ENCODE results near the gene AMOTL1.
A peak's percentile ranks its signal among the peaks of the same experiment; 100 is the strongest.
"Not testable (repeated sequence)": the region's sequence is repeated elsewhere in the genome, so short reads cannot be mapped to it uniquely, and the experiment has no call there.

The AMOTL1 gene

DNA sequence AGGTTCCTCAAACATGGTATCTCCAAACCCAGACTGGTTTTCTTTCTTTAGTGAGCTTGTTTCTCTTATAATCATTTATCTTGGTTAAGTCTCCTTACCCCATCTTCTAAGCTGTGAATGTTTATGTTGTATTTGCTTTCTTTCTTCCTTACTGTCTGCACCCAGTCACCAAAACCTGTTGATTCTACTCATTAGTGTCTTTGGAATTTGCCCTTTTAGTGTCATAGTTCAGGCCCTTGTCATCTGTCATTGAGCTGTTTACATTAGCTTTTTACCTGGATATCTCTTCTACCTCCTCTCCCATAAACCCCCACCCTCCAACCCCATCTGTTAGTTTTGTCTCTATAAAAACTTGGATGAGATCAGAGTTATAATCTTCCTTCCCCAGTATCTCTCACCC, 59.9 kb downstream of the AMOTL1 start:
- no peak for DNase-seq

DNA sequence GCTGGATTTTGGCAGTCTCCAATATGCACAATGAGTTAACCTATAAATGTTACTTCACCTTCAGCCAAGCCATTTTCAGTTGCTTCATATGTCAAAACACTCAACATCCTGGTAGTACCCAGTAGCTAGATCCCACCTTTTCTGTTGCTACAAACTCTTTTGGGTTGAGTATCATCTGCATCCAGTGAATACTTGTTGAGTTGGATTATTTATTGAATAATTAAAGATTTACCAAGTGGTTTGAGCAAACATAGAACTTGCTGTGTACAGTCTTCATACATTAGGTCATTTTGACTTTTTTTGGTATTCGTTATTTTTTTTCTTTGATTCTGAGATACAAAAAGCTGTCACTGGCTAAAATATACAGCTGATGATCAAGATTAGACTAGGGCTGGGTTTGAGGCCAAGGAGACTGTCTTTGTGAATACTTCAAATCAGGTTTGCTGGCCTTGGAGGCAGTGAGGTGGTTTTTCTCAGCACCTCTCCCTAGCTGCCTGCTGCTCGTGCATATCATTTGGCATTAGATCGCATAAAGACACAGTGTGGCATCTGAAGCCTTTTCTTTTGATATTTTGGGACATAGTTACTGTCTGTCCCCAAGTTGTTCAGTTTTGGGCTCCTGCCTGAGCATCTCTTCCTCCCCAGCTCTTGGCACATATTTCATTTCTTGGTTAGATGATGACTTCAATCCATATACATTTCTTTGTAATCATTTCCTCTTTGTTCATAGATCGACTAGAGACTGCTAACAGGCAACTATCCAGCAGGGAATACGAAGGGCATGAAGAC, 62.8 kb downstream of the AMOTL1 start:
- DNase-seq, result peak; percentile 12

DNA sequence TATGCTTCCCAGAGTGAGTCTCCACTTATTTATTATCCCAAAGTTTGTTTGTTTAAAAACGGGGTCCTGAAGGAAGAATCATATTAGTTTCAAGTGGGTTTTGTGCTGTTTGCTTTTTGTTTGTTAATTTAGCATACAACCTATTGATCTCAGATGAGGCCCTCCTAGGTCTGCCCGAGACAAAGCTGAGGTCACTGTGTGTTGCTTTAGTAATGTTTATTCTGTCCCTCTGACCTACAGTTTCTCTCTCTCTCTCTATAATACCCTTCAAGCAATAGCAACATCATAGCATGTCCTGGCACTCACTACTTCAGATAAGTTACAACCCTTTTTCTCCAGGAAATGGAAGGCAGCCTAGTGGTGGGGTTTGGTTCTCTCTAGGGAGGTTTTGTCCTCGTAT, 63.4 kb downstream of the AMOTL1 start:
- DNase-seq, result no peak

DNA sequence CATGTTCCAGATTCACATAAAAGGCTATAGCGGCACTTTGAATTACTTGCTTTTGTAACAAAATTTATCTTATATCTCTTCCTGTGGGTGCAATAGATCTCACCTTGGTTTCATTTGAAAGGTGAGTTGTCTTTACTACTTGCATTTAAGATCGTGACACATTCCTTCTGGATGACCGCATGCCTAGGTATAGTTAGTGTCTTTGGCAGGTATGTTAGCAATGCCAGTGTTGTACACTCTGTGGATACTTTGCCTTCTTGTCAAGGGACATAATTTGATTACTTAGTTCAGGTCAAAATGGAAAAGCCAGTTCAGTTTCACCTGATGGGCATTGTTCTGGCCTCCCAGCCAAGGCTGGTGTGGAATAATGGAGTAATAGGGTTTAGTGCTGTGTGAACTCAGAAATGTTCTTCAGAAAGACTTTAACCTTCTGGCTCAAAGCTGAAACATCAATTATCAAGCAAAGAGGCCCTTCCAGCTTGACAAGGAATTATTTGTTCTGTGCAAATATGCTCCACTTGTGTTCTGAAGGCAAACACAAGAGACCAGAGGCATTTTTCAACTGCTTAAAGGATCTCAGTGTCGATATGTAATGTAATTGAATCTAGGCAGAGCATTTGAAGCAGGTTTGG, 64.6 kb downstream of the AMOTL1 start:
- DNase-seq, result no peak

DNA sequence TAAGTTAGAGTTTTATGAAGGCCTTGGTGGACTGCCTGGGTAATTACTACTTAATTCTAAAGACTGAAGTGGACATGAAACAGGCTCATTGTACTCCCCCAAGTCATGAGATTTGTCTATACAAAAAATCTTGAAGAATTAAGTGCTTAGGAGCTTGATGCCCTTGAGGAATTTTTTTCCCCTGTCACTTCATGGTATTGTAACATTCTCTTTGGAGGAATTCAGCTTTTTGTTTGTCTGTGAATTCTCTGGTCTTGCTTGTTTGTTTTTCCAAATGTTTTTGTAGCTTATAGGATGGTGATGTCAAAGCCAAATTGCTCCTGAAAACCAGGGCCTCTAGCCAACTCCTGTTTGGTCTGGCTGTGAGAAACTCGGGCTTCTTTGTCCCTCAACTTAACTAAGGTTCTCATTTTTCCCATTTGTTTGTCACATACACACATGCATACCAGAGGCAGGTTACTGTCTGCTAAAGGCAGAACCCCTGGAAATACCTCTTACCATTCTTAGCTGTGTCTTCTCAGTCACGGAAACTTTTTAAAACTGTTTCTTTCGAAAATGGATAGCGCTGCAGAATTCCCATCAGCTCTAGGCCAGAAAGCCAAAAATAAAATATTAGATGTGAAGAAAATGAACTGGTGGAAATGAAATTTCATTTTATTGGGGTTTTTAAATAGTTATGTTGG, 66.9 kb downstream of the AMOTL1 start:
- no peak for DNase-seq

DNA sequence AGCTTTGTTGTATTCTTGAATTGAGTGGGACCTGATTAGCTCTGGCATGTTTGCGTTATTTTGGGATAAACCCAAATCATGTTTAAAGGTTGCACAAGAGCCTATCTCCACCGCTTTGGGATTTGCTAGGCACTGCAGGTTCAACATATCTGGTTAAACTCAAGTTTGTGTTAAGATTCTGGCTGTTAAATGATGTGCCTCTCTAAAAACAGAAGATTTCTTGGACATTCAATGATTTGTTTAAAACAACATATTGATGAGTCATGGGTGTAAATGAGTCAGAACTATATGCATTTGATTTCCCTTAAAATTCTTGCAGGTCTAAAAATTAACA, 67.4 kb downstream of the AMOTL1 start:
- peak; percentile 23 for DNase-seq

DNA sequence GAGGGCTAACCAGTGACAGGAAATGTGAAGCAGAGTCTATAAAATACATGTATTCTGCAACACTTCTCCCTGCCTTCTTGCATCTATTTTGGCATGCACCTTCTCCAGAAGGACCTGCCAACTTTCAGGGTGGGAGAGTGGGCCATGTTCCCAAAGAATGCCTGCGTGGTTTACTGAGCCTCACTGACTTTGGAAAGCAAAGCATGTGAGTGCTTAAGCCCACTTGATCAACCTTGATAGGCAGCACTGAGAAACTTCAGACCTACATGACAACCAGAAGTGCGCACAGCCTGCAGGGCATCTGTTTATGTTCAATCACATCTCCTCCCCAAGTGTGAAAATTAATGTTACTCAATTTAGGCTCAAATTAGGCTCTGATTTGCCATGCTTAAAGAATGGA, 69.2 kb downstream of the AMOTL1 start:
- no peak for DNase-seq

DNA sequence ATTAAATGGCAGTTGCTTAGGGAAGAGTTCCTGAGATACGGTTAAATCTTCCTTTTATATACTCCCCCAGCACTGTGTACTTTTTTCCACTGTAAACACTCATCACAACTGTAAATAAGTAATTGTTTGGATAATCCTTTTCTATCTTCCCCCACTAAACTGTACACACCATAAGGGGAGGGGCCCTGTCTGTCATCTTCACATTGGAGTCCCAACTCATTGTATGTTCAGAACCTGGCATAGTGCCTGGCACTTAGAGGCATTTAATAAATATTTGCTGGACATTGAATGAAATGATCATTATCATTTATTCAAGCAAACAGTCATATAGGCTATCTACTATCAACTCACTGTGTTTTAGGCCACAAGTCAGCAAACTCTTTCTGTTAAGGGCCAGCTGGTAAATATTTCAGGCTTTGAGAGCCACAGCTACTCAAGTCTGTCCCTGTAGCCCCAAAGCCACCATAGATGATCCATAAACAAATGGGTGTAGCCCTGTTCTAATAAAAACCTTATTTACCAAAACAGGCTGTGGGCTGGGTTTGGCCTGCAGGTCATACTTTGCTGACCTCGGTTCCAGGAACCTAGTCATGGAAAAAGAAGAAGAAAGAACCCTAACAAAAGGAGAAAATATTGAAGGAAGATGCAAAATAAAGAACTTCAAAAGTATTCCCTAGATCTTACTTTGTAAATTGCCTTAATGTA, 70.0 kb downstream of the AMOTL1 start:
- DNase-seq, result no peak

DNA sequence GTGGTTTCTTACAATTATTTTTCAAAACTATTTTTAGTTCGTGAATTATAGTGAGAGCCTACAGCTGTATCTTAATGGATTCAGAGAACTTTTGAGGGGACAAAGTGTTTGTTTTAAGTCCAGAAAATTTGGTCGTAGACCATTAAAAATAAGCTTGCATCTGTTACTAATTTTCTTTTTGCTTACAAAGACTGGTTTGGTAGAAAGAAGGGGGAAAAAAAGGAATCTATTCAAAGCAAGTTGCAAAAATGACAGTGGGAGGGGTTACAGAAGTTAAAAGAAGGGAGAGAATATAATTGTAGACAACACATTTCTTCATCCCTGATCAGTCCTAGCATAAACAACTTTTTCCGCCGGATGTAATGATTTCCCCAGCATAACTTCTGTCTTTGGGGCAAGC, 72.1 kb downstream of the AMOTL1 start:
- peak; percentile 12 for DNase-seq

DNA sequence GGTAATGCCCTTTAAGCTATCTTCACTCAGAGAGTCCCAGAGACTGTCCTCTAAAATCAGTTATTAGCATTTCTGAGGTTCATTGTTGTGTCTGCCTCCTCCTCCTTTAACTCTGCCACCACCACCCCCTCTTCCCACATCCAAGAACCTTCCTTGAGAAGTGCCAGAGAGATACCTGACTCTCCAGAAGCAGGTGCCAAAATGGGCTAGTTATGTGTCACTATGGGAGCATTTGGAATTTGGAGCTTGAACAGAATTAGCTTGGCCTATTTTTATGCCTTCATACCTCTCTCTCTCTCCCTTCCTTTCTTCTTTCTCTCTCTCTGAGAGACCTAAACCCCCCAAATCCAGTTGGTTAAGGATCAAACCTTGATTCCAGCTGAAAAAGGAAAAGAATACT, 75.9 kb downstream of the AMOTL1 start:
- DNase-seq, result no peak

DNA sequence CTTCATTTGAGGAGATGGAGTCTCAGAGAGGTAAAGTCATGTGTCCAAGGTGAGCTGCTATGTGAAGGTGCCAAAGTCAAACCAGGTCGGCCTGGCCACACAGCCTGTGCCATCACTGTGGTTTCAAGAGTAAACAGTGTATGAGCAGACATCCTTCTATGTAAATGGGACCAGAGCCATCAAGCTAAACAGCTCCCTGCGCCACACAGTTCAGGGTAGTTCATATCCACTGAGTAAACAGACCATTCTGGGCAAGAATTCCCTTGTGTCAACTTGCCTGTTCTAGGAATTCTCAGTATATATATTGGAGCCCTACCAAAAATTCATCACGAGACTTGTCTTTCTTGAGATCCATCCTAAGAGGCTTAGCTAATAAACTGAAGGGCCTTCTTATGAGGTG, 77.5 kb downstream of the AMOTL1 start:
- DNase-seq, result peak; percentile 5

DNA sequence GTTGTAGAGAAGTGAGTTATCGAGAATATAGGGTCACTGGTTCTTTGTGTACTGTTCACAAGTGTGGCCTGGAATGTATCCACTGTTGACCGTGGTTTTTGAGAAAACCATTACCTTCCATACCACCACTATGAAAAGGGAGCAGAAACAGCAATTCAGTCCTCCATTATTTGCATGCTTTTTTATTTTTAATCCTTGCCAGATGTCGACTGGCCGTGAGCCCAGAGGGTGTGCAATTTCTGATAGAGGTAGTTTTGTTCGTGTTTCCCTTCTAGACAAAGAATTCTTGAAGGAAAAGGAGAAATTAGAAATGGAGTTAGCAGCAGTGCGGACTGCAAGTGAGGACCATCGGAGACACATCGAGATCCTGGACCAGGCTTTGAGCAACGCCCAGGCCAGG, 81.7 kb downstream of the AMOTL1 start:
- peak; percentile 74 for DNase-seq

DNA sequence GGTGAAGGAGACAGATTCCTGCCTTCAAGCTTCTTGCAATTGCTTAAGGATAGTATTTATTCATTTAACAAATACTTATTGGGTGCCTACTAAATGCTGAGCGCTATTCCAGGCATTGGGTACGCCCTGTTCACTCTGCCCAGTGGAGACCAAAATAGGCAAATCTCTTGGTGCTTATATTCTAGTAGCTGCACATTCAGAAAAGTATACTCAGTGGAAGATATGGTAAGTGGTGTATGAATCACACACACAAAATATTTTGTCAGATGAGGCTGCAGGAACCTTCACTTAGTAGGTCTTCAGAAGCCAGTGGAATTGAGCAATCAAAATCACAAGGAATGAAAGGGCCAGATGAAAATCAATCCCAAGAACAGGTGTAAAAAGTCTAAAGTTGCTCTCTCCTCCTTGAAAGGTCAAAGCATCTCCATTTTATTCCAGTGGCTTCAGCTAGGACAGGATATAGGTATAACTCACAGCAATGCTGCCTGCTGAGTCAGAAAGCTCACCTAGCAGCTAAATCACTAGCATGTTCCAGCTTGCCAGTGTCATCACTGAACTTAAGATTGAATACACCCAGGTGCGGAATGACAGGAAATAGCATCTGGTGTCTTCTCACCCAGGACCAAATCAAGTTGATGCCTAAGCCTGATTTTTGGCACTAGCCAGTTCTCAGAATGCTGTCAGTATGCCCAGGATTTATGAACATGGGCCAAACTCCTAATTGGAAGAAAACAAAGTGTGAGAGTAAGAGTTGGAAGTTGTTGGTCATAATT, 83.9 kb downstream of the AMOTL1 start:
- DNase-seq, result no peak

DNA sequence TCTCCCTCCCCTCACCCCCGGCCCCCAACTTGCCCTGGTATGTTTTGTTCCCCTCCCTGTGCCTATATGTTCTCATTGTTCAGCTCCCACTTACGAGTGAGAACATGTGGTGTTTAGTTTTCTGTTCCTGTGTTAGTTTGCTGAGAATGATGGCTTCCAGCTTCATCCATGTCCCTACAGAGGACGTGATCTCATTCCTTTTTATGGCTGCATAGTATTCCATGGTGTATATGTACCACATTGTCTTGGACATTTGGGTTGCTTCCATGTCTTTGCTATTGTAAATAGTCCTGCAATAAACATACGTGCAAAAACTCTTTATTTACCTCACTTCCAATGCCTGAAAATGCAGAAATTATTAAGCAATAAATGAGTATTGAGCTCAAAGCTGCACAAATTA, 85.1 kb downstream of the AMOTL1 start:
- not testable (repeated sequence) for DNase-seq

DNA sequence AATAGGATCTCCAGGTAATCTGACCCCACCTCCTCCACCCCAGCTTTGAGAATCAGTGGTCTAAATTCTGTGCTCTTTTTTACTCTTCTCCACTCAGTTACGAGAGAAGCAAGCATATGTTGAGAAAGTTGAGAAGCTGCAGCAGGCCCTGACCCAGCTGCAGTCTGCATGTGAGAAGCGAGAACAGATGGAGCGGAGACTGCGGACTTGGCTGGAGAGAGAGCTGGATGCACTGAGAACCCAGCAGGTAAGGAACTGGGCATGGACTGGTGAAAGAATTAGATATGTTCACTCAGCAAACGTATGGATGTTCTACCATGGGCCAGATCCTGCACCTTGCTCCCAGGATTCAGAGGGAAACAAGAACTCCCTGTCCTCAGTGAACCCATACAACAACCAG, 85.7 kb downstream of the AMOTL1 start:
- no peak for DNase-seq

DNA sequence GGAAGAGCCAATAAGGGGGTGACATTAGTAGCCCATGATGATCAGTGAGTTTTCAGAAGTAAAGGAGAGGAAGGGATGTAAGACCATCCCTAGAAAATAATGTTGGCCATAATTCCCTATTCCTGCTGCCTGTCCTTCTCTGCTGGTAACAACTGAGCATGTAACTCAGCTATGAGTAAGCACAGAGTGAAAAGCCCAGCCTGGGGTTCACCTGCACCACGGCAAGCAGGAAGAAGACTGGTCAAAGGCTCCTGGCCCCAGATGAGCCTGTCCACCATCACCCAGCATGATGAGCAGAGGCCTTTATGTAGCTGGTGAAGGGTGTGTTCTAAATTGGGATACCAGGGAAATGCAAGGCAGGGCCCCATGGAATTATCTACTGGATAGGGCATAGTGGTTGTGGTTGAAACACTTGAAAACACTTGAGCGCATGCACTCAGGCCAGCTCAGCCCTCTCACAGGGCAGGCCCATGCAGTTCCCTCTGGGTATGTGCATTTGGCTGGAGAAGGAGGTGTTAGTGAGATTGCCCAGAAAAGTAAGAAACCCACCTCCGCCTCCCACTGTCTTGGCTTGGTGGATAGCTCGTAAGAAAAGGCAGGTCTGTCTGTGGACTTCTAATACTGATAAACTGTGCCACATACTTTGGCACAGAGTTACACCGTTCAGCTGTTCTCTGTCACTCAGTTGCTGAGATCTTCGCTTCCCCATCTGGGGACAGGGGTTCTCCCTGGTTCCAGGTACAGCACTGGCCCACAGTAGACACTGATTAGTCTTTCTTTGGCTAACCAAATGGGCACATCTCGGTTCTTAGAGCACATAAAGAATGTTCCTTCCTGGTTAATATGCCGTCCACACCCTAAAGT, 86.8 kb downstream of the AMOTL1 start:
- DNase-seq, result no peak

DNA sequence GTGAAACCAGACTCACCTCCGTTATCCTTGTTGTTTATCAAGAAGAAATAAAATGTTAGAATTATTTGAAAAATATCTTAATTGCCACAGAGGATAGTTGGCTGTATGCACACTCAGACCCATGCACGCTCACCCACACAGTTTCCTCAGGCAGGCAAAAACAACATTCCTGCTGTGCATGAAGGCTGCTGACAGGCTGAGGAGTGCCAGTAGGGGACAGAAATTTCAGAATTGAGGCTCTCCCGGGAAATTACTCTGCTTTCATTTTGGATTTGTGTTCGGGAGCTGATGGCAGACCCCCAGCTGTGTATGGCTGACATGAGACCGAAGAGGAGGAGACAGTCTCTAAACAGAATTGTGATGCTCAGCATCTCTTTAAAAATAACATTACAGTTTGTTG, 87.5 kb downstream of the AMOTL1 start:
- DNase-seq, result no peak

DNA sequence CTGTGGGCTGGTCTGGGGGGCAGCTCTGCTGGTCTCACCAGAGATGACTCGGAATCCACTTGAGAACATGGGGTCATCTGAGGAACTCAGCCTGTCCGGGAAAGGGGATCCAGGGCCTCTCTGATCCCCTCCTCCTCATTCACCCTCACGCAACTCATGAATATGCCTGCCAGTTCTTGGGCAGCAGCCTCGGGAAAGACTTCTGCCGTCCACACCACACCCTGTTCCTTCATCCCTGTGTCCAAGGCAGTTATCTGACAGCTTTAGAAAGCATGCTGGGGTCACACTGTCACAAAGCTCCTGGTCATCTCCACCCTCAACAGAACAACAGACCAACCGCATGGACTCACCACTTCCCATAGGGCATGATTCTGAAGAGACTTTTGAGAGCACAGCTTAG, 88.3 kb downstream of the AMOTL1 start:
- no peak for DNase-seq

DNA sequence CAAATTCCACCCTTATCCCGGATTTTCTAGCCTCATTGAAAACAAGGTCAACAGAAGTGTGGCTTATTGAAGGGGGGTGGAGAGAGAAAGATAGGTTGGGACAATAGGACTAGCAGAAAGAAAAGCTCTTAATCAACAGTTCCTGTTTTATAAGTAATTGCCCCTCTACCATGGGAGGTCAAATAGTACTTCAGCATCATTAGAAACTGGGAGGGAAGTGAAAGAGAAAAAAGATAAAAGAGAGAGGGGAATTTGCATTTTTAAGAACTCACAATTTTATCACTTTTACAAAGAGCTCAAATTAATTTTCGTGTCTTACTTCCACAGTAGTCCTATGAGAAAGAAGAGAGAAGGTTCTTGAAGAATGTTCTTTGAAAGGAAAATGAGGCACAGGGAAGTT, 89.2 kb downstream of the AMOTL1 start:
- no peak for DNase-seq

DNA sequence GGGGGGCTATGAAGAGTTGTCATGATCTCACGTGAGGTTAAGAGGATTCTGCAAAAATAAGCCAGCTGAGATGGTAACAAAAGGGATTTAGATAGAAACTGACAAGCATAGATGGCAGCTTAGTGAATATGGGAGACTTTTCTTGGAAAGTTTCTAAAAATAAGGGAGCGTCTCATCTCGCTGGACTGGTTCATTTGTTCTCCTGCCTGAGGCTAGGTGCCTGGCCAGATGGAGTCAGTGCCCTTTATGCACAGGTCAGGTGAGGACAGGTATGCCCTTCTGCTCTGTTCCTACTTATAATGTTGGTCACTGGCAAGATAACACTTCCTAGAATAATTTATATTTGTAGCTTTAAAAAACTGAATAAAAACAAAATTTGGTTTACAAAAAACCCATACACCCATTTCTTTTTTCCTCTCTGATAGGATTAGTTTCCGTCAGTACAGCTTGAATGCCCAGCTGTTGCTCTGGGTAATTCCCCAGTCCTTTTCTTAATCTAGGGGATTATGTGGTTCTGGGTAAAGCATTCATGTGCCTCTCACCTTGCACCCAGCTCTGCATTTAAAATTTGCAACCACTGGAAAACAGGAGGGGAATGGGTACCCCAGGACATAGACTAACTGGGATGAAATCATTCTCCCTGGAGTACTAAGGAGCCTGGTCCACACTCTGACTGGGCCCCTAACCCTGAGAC, 90.0 kb downstream of the AMOTL1 start:
- DNase-seq, result no peak

DNA sequence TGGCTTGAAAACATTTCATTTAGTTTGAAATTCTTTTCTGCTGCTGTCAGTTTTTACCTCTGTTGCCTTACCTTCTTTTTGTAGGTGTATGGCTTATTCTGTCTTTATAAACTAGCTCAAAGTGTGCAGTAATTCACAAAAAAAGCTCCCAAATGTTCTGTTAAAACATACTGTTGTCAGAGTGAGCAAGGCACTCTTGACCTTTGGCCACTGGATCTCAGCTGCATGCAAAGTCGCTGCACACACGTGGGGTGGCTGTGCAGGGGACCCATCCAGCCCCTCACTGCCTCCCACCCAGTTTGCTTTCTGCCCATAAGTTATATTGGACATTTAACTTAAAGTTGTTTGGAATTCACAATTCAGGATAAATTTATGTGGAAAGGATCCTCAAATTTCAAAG, 92.2 kb downstream of the AMOTL1 start:
- DNase-seq, result no peak
